HG02571 (cell line): ENCODE results near the gene INSL3.

ENCODE experiments used
- ATAC-seq: cut with Tn5 transposase; IDR thresholded peaks from one replicate; pipeline ENCODE4 v1.9.1; 2021; ENCODE audit warnings: mild to moderate bottlenecking, moderate library complexity; ENCODE audit not compliant: unreplicated experiment

INSL3 gene

DNA sequence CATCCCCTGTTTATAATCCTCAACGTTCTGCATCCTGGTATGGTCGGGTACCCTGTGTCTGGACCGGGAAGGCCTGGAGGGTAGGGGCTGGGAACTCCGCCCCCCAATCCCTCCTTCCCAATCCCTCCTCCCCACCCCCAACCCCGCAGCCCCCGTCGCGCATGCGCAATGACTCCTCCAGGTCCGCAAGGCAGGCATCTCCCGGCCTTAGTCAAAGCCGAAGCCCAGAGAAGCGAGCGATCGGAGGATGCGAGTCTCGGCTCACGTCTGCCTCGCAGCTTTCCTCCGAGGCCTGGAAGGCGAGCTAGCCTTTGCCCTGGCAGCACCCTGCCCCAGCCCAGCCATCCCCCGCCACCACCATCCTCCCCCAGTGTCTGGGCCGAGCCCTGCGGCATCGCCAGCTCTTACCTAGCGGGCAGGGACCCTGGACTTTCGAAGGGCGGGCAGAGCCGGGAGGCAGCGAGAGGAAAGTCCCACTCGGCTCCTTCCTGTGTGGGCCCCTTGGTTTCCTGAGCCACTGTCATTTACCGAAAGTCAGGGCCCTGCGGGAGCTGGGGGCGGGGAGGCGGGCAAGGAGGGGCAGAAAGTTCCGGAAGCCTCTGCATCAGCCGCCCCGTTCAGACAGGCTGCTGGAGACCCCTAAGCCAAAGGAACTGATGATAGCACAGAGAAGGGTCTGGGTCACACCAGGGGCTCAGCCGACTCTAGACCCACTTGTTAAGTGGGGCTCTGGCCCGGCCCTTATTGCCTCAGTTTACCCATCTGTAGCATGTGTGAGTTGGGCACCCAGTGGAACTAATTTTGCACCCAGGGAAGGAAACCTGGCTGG is 26.4 kb upstream of the INSL3 start, which contains the start of gene JAK3:
TSS of gene JAK3 (minus strand) at position 445 of the 829 bp plus-strand sequence. CDS start 3,565 bp downstream, outside the sequence.
- ATAC-seq, result no peak

- ATAC-seq, result no peak
Observed at GRCh38 chr19:17846146-17846545, 24.8 kb upstream of the INSL3 start.

DNA sequence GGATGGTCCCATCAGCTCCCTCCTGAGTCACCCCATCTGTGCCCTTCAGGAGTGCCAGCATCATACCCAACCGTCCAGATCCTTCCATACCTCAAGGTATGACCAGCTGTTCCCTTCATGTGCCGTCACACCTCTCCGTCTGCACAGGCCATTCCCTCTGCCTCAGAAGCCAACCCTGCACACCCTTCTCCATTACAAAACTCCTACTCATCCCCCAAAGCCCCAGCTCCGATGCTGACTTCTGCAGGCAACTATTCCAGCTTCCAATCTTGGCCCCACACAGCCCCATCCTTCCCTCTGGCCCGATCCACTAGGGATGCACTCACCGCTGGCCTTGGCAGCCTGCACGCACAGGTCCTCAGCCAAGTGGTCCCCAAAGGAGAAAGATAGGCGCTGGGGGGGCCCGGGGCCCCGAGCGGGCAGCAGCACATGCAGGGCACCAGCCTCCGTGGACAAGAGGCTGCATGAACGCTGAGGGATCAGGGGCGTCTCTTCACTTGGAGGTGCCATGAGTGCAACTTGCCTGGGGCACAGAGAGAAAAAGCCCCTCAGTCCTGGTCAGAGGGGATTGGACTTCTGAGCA is 22.7 kb upstream of the INSL3 start:
- ATAC-seq, result no peak

GRCh38 chr19:17843292-17843827 is 22.0 kb upstream of the INSL3 start:
- ATAC-seq, result no peak

- no peak for ATAC-seq
Observed at GRCh38 chr19:17842663-17843291, 21.5 kb upstream of the INSL3 start.

- ATAC-seq, result no peak
Observed at GRCh38 chr19:17841810-17842662, 20.7 kb upstream of the INSL3 start.

DNA sequence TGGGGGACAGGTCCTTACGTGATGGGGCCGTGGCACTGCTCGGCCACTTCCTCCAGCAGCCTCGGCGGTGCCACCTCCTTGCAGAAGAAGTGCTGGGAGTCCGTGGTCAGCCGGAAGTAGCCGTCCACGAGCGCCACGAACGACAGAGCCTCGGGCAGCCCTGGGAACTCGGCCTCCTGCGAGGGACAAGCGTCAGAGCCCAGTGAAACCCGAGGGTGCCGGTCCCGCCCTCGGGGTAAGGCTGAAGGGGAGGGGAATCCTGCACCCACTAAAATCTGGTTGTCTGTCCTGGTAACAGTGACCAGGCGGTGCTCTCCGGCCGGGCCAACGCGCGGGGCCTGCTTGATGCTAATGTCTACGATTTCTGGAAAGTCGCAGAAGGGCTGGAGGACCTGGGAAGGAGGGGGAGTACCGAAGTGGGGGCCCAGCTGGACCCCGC is 20.1 kb upstream of the INSL3 start:
- ATAC-seq, result no peak

- ATAC-seq, result no peak
Observed at GRCh38 chr19:17840019-17840418, 18.7 kb upstream of the INSL3 start.

GRCh38 chr19:17837972-17838371 is 16.7 kb upstream of the INSL3 start:
- no peak for ATAC-seq

DNA sequence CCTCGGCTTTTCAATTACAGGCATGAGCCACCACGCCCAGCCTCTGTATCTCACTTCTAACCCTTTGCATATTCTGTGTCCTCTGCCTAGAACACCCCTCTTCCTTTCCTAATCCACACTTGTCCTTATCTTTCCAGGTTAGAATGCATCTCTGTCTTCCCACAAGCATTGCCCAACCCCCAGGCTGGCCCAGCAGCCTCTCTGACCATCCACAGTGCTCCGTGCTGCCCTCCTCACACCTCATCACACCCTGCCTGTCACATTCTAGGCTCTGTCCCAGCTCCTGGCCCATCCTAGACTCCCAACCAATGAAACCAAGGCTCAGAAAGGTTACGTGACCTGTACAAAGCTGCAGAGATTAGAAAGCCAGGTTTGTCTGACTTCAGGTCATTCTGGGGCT is 15.2 kb upstream of the INSL3 start:
- ATAC-seq, result no peak

GRCh38 chr19:17835182-17836006 is 14.1 kb upstream of the INSL3 start:
- no peak for ATAC-seq

GRCh38 chr19:17834350-17835181 is 13.2 kb upstream of the INSL3 start:
- ATAC-seq, result no peak

GRCh38 chr19:17832443-17833208 is 11.3 kb upstream of the INSL3 start:
- ATAC-seq, result no peak

DNA sequence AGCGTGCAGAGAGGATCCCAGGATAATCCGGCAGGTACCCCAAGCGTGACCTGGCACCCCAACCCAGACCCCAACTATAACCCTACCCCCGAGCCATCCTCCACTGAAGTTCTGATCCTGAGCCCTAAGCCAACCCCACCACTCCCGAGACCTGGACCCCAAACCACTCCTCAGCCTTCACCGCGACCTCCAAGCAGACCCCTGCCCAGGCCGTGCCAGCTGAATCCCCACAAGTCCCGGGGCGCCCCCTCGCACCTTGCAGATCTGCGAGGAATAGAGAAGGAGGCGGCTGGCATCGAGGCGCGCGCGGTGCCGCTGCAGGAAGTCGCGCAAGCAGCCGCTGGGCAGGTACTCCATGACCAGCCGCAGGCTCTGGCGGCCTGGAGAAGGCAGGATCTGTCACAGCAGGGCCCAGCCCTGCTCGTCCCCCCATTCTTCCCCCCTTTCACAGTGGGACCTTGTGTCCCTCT is 10.1 kb upstream of the INSL3 start:
- no peak for ATAC-seq

DNA sequence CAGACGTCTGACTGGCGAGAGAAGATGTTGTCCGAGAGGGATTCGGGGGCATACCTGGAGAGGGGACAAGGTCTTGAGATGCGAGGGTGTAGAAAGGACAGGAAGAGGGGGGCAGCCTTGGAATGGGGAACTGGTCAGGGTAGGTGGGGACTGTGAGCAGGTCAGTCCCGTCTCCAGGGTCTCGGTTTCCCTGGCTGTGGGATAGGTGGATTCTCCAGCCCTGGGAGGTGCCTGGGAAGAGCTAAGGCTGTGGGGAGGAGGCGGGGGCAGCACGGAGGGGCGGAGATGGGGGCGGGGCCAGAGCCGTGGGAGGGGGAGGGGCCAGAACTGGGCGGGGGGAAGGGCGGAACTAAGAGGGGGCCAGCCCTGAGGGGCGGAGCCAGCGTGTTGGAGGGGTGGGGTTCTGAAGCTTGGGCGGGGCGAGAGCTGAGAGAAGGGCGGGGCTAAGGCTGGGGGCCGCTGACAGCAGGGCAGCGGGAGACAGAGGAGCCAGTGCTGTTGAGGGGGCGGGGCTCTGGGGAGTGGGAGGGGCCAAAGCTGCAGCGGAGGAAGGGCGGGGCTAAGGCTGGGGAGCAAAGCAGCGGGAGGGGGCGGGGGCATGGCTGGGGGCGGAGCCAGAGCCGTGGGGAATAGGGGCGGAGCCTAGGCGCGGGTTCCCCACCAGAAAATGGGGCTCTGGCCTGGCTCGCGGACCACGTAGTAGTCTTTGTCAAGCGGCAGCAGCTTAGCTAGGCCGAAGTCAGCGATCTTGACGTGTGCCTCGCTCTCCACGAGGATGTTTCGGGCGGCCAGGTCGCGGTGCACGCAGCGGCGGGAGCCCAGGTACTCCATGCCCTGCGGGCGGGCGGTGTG is 9.5 kb upstream of the INSL3 start:
- no peak for ATAC-seq

- no peak for ATAC-seq
Observed at GRCh38 chr19:17829855-17830566, 8.7 kb upstream of the INSL3 start.
